ENCODE results near the gene PCNX2. TPM values are rescaled to one million over a fixed set of nuclear protein-coding genes. Genes with fewer than 3 reads are reported as not detected.

PCNX2 gene
- total RNA-seq, 1 experiment from 2014 or later: 63.4 TPM

GRCh38 chr1:232956081-232956480 is 339.4 kb downstream of the PCNX2 start:
- Mint-ChIP-seq H3K4me3 (ENCODE audit: low read depth, unreplicated experiment) (no peak overlapping the region), H3K9me3 (ENCODE audit: low read depth, unreplicated experiment) (peaks cover 9% of the 10 kb centered on the region), H3K27me3 (ENCODE audit: unreplicated experiment) (no peaks in the 10 kb centered on the region), H3K27ac (ENCODE audit: unreplicated experiment) (no peak overlapping the region), H3K4me1 (ENCODE audit: low read depth, unreplicated experiment) (peaks cover 23% of the 10 kb centered on the region), H3K36me3 (ENCODE audit: insufficient read depth, unreplicated experiment) (peaks cover 17% of the 10 kb centered on the region)
- DNase-seq: no peak
- TF ChIP-seq, protein P1, sequence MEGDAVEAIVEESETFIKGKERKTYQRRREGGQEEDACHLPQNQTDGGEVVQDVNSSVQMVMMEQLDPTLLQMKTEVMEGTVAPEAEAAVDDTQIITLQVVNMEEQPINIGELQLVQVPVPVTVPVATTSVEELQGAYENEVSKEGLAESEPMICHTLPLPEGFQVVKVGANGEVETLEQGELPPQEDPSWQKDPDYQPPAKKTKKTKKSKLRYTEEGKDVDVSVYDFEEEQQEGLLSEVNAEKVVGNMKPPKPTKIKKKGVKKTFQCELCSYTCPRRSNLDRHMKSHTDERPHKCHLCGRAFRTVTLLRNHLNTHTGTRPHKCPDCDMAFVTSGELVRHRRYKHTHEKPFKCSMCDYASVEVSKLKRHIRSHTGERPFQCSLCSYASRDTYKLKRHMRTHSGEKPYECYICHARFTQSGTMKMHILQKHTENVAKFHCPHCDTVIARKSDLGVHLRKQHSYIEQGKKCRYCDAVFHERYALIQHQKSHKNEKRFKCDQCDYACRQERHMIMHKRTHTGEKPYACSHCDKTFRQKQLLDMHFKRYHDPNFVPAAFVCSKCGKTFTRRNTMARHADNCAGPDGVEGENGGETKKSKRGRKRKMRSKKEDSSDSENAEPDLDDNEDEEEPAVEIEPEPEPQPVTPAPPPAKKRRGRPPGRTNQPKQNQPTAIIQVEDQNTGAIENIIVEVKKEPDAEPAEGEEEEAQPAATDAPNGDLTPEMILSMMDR (IDR thresholded peaks at IDR 0.05; ENCODE audit: unreplicated experiment): no peak
- CTCF ChIA-PET: interaction anchor here (0.7 kb wide), 1 partner anchor 39 kb away, joined by 3 read pairs; no protein-coding TSS in a partner anchor
- no TSS peak for BruUV-seq (replicated peaks)
- intact Hi-C loops (cut with micrococcal nuclease; ENCODE audit: unreplicated experiment): no loop called here

DNA sequence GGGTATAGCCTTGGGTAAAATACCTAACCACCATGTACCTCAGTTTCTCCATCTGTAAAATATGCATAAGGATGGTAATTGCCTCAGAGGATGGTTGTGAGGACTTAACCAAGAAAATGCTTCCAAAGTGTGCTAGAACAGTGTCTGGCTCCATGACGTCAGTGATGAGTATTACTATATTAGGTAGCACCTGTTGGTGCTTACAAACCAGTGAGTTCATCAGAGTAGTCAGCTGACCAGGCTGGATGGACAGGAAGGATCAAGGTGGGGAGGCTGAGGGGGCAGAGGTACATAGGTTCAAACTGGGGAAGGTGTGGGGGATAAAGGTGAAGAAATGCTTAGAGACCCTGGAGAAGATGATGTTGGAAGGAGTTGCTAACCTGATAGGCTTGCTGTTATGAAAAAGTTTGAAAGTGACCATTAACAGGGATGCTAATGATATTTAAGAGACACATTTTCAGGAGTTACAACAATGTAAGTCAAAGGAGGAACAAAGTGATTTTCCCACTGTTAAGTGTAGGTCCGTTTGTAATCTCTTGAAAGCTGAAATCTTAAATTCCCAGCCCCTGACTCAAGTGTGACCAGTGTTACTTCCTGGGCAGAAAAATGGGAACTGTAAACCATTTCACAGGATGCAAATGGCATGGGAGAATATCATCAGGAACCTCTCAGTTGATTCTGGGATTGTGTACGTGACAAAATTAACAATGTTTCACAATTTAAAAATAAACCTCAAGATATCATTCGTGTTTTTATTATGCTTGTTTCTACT is 340.7 kb downstream of the PCNX2 start:
- H3K4me3 Mint-ChIP-seq (ENCODE audit: low read depth, unreplicated experiment): no peak overlapping the region

DNA sequence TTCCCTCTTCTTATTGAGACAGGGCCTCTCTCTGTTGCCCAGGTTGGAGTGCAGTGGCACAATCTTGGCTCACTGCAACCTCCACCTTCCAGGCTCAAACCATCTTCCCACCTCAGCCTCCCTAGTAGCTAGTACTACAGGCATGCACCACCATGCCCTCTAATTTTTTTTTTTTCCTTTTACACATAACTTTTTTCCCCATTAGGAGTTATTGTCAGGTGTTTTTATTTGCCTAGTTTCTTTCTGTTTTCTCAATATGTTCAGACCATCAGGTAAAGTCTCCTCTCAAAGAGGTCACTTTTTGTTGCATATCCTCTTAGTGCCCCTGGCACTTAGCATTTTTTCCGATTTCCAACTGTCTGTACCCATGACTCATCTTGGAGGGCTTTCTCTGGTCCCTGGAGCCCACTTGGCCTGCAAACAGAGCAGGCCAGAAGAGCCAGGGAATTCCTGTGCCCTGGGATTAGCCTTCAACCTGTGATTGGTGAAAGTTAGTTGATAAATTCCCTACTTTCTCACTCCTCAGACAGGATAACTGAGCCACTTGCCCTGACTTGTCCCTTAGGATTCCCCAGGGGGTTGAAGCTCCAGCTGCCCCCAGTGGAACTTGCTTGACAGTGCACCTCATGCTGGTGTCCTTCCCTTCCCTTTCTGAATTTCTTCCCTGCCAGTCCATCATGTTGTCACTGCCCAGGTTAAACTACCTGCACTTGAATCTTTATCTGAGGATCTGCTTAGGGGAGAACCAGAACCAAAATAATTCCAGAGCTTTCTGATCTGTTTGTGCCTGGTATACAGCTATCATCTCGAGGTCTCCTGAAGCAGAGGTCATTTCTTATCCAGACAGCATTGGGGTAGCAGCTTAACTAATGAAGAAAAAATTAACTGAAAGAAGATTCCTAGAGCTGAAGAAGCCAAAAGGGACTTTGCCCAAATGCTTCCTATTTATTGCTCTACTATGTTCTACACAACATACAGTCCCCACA is 342.7 kb downstream of the PCNX2 start:
- BruUV-seq (replicated peaks): no TSS peak
- H3K9me3 Mint-ChIP-seq (ENCODE audit: low read depth, unreplicated experiment): peaks cover 3% of the 10 kb centered on the region
- H3K27me3 Mint-ChIP-seq (ENCODE audit: unreplicated experiment): no peaks in the 10 kb centered on the region
- peak; percentile 63 for DNase-seq
- intact Hi-C loops (cut with micrococcal nuclease; ENCODE audit: unreplicated experiment): loop anchor here (5.0 kb wide), 2 partner anchors 146 to 289 kb away; partner anchors contain the start of gene MAP10
- peaks cover 21% of the 10 kb centered on the region for H3K36me3 Mint-ChIP-seq (ENCODE audit: insufficient read depth, unreplicated experiment)
- H3K4me1 Mint-ChIP-seq (ENCODE audit: low read depth, unreplicated experiment): peaks cover 23% of the 10 kb centered on the region
- CTCF ChIA-PET: no interaction called here
- H3K4me3 Mint-ChIP-seq (ENCODE audit: low read depth, unreplicated experiment): no peak overlapping the region
- H3K27ac Mint-ChIP-seq (ENCODE audit: unreplicated experiment): no peak overlapping the region
- TF ChIP-seq, protein P1 (IDR thresholded peaks at IDR 0.05; ENCODE audit: unreplicated experiment): peak; percentile 75

More for the DNA sequence above, 340.7 kb downstream of the PCNX2 start:
- intact Hi-C loops (cut with micrococcal nuclease; ENCODE audit: unreplicated experiment): loop anchor here (5.0 kb wide), 2 partner anchors 147 to 288 kb away; partner anchors contain the start of gene MAP10
- no peak overlapping the region for H3K27ac Mint-ChIP-seq (ENCODE audit: unreplicated experiment)
- no peak for DNase-seq
- H3K36me3 Mint-ChIP-seq (ENCODE audit: insufficient read depth, unreplicated experiment): peaks cover 30% of the 10 kb centered on the region
- TF ChIP-seq, protein P1 (IDR thresholded peaks at IDR 0.05; ENCODE audit: unreplicated experiment): no peak
- CTCF ChIA-PET: no interaction called here
- no peaks in the 10 kb centered on the region for H3K27me3 Mint-ChIP-seq (ENCODE audit: unreplicated experiment)
- peaks cover 23% of the 10 kb centered on the region for H3K4me1 Mint-ChIP-seq (ENCODE audit: low read depth, unreplicated experiment)
- no TSS peak for BruUV-seq (replicated peaks)
- peaks cover 9% of the 10 kb centered on the region for H3K9me3 Mint-ChIP-seq (ENCODE audit: low read depth, unreplicated experiment)

DNA sequence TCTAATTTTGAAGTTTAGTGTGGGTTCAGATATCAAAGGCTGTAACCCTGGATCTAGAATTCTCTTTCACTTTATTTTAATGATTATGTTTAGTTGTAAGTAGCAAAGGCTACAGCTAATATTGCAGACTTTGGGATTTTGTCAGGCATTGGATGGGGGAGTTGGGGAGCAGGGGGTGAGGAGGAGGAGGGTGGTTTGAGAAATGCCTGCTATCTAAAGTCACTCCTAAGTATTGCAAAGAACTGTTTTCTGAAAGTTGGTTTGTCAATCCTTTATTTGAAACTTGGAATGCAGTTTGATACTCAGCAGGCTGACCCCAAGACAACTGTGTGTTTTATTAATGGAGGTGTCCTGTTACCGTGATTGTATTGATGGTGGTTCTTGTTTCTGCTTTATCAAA is 343.9 kb downstream of the PCNX2 start:
- TF ChIP-seq, protein P1 (IDR thresholded peaks at IDR 0.05; ENCODE audit: unreplicated experiment): no peak
- CTCF ChIA-PET: interaction anchor here (0.7 kb wide), 1 partner anchor 242 kb away, joined by 4 read pairs; no protein-coding TSS in a partner anchor
- no peak for DNase-seq
- Mint-ChIP-seq H3K27ac (ENCODE audit: unreplicated experiment) (no peak overlapping the region), H3K36me3 (ENCODE audit: insufficient read depth, unreplicated experiment) (peaks cover 17% of the 10 kb centered on the region), H3K27me3 (ENCODE audit: unreplicated experiment) (peaks cover 8% of the 10 kb centered on the region), H3K9me3 (ENCODE audit: low read depth, unreplicated experiment) (no peaks in the 10 kb centered on the region), H3K4me3 (ENCODE audit: low read depth, unreplicated experiment) (peak overlapping the region; percentile 91), H3K4me1 (ENCODE audit: low read depth, unreplicated experiment) (peaks cover 23% of the 10 kb centered on the region)
- intact Hi-C loops (cut with micrococcal nuclease; ENCODE audit: unreplicated experiment): loop anchor here (2.0 to 5.0 kb wide), 3 partner anchors 144 to 315 kb away; partner anchors contain the start of gene MAP10
- no TSS peak for BruUV-seq (replicated peaks)

Data from Calu3 (cell line).